Measurements from ENCODE around the gene RITA1.

The RITA1 gene

GRCh38 chr12:113174461-113175384 is 10.8 kb upstream of the RITA1 start:
- peak in 1 of 2 experiments; percentile 88 for DNase-seq (ENCODE audit: low spot score in 2 of 2)
- H3K36me3 ChIP-seq (replicated peaks) = peaks cover 87% of the 10 kb centered on the region

DNA sequence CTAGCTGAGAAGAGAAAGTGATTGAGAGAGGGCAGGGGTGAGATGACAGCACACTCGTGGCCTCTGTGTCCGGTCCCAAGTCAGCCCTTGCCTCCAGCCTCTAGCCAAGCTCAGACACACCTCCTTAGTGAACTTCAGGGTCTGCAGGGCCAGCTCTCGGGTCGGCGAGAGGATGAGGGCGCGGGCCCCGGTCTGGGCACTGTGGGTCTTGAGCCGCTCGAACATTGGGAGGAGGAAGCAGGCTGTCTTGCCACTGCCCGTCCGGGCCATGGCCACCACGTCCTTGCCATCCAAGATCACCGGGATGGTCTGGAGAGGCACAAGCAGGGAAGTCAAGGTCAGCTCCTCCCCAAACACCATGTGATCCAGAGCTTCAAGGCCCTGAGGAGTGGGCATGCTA is 6.5 kb upstream of the RITA1 start:
- in situ Hi-C loops (cut with MboI; ENCODE audit: low sequenced_read_pairs) = no loop called here
- Histone ChIP-seq H3K4me3 (no peak overlapping the region), H3K36me3 (replicated peaks) (peaks cover 70% of the 10 kb centered on the region), H3K9me3 (no peaks in the 10 kb centered on the region), H3K27me3 (ENCODE audit: low read depth) (no peaks in the 10 kb centered on the region), H3K4me1 (peaks cover 2% of the 10 kb centered on the region; the same call in 1 of the 2 replicates)
- DNase-seq (ENCODE audit: low spot score in 2 of 2) = no peak

More at GRCh38 chr12:113174461-113175384, 10.8 kb upstream of the RITA1 start:
- Histone ChIP-seq H3K4me3 (no peak overlapping the region), H3K9me3 (no peaks in the 10 kb centered on the region), H3K4me1 (no peaks in the 10 kb centered on the region), H3K27me3 (ENCODE audit: low read depth) (no peaks in the 10 kb centered on the region)
- in situ Hi-C loops (cut with MboI; ENCODE audit: low sequenced_read_pairs) = loop anchor here (5.0 kb wide), 1 partner anchor 127 kb away; no protein-coding TSS in a partner anchor

GRCh38 chr12:113180333-113180732 is 5.2 kb upstream of the RITA1 start:
- H3K27me3 ChIP-seq (ENCODE audit: low read depth) = no peaks in the 10 kb centered on the region
- peaks cover 5% of the 10 kb centered on the region; the same call in 1 of the 2 replicates for H3K4me1 ChIP-seq
- H3K9me3 ChIP-seq = no peaks in the 10 kb centered on the region; the same call in 1 of the 2 replicates
- peaks cover 66% of the 10 kb centered on the region for H3K36me3 ChIP-seq (replicated peaks)
- in situ Hi-C loops (cut with MboI; ENCODE audit: low sequenced_read_pairs) = no loop called here
- H3K4me3 ChIP-seq = no peak overlapping the region
- no peak for DNase-seq (ENCODE audit: low spot score in 2 of 2)

GRCh38 chr12:113181975-113182374 is 3.5 kb upstream of the RITA1 start:
- in situ Hi-C loops (cut with MboI; ENCODE audit: low sequenced_read_pairs) = no loop called here
- no peak for DNase-seq (ENCODE audit: low spot score in 2 of 2)
- H3K36me3 ChIP-seq (replicated peaks) = peaks cover 57% of the 10 kb centered on the region
- H3K27me3 ChIP-seq (ENCODE audit: low read depth) = no peaks in the 10 kb centered on the region
- H3K4me3 ChIP-seq = no peak overlapping the region
- no peaks in the 10 kb centered on the region; the same call in 1 of the 2 replicates for H3K9me3 ChIP-seq
- peaks cover 12% of the 10 kb centered on the region for H3K4me1 ChIP-seq

DNA sequence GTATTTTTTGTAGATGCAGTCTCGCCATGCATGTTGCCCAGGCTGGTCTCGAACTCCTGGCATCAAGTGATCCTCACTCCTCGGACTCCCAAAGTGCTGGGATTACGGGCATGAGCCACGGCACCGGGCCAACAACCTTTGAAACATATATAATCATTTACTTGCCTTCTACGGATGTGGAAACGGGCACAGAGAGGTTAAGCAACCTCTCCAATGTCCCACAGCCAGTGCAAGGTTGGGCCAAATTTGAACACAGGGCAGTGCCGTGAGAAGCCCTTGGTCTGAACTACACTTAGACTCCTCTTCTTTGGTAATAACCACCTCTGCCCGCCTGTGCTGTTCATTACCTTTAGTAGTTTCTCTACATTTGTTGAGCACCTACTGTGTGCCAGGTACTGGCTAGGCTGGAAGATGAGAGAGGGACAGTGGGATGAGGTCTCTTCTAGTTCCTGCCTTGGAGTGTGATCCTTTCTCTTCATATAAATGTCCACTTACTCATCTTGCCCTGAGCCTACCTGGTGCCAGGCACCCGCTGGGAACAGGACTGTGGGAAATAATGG is 2.4 kb upstream of the RITA1 start:
- DNase-seq (ENCODE audit: low spot score in 2 of 2) = no peak
- Histone ChIP-seq H3K36me3 (replicated peaks) (peaks cover 46% of the 10 kb centered on the region), H3K9me3 (no peaks in the 10 kb centered on the region; the same call in 1 of the 2 replicates), H3K27me3 (ENCODE audit: low read depth) (no peaks in the 10 kb centered on the region), H3K4me1 (peaks cover 12% of the 10 kb centered on the region), H3K4me3 (no peak overlapping the region)
- in situ Hi-C loops (cut with MboI; ENCODE audit: low sequenced_read_pairs) = no loop called here

DNA sequence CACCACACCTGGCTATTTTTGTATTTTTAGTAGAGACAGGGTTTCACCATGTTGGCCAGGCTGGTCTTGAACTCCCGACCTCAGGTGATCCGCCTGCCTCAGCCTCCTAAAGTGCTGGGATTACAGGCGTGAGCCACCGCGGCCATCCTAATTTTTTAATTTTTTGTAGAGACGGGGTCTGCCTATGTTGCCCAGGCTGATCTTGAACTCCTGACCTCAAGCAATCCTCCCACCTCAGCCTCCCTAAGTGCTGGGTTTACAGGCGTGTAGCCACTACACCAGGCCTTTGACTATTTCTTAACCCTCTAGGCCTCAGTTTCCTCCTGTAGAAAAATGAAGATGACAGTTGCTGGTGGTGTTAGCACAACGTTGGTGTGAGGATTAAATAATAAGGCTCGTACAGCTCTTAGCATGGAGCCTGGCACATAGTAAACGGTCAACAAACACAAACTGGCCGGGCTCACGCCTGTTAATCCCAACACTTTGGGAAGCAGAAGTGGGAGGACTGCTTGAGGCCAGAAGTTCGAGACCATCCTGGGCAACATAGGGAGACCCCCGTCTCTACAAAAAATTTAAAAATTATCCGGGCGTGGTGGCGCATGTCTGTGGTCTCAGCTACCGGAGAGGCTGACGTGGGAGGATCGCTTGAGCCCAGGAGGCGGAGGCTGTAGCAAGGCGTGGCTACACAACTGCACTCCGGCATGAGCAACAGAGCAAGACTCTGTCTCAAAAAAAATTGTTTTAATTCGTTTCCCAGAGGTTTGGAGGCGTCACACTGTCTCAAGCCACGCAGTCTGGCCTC is 1.2 kb upstream of the RITA1 start:
- no peak for DNase-seq (ENCODE audit: low spot score in 2 of 2)
- Histone ChIP-seq H3K4me1 (peaks cover 12% of the 10 kb centered on the region), H3K27me3 (ENCODE audit: low read depth) (no peaks in the 10 kb centered on the region), H3K4me3 (peak overlapping the region; percentile 99), H3K9me3 (no peaks in the 10 kb centered on the region; the same call in 1 of the 2 replicates), H3K36me3 (replicated peaks) (peaks cover 39% of the 10 kb centered on the region)
- in situ Hi-C loops (cut with MboI; ENCODE audit: low sequenced_read_pairs) = no loop called here

GRCh38 chr12:113184900-113185179 is 681 bp upstream of the RITA1 start:
- peak overlapping the region; percentile 99 for H3K4me3 ChIP-seq
- H3K4me1 ChIP-seq = peaks cover 12% of the 10 kb centered on the region
- DNase-seq (ENCODE audit: low spot score in 2 of 2) = peak; percentile 87 to 94
- peaks cover 35% of the 10 kb centered on the region for H3K36me3 ChIP-seq (replicated peaks)
- H3K9me3 ChIP-seq = no peaks in the 10 kb centered on the region; the same call in 1 of the 2 replicates
- in situ Hi-C loops (cut with MboI; ENCODE audit: low sequenced_read_pairs) = no loop called here
- no peaks in the 10 kb centered on the region for H3K27me3 ChIP-seq (ENCODE audit: low read depth)

GRCh38 chr12:113186033-113186365 is 478 bp downstream of the RITA1 start:
- peaks cover 13% of the 10 kb centered on the region for H3K4me1 ChIP-seq
- peak overlapping the region; percentile 99 for H3K4me3 ChIP-seq

GRCh38 chr12:113186666-113187325 is 1.3 kb downstream of the RITA1 start:
- H3K36me3 ChIP-seq (replicated peaks) = peaks cover 37% of the 10 kb centered on the region
- no peaks in the 10 kb centered on the region; the same call in 1 of the 2 replicates for H3K9me3 ChIP-seq
- in situ Hi-C loops (cut with MboI; ENCODE audit: low sequenced_read_pairs) = no loop called here
- peak overlapping the region; percentile 99 for H3K4me3 ChIP-seq
- DNase-seq (ENCODE audit: low spot score in 2 of 2) = no peak
- peaks cover 18% of the 10 kb centered on the region for H3K4me1 ChIP-seq
- no peaks in the 10 kb centered on the region for H3K27me3 ChIP-seq (ENCODE audit: low read depth)

More at GRCh38 chr12:113186033-113186365, 478 bp downstream of the RITA1 start:
- Histone ChIP-seq H3K27me3 (ENCODE audit: low read depth) (no peaks in the 10 kb centered on the region), H3K9me3 (no peaks in the 10 kb centered on the region; the same call in 1 of the 2 replicates), H3K36me3 (replicated peaks) (peaks cover 30% of the 10 kb centered on the region)
- DNase-seq (ENCODE audit: low spot score in 2 of 2) = peak in 1 of 2 experiments; percentile 14
- in situ Hi-C loops (cut with MboI; ENCODE audit: low sequenced_read_pairs) = no loop called here

DNA sequence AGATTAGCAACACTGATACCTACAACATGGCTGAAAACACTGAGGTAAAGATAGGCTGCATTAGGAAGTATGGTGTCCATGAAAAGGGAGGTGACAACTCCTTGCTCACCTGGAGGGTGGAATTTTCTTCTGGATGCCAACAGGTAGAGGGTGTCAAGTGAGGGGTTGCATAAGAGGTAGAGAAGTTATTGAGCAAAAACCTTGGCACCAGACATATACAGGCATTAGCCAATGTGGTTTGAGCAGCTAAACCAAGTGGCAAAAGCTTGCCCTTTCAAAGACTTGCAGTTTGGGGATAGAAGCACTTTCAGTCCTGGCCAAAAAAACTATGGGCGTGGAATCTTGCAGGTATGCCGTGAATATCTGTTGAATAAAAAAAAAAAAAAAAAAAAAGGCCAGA is 3.8 kb downstream of the RITA1 start:
- peaks cover 22% of the 10 kb centered on the region for H3K4me1 ChIP-seq
- in situ Hi-C loops (cut with MboI; ENCODE audit: low sequenced_read_pairs) = no loop called here
- H3K27me3 ChIP-seq (ENCODE audit: low read depth) = no peaks in the 10 kb centered on the region
- no peaks in the 10 kb centered on the region; the same call in 1 of the 2 replicates for H3K9me3 ChIP-seq
- H3K4me3 ChIP-seq = no peak overlapping the region
- H3K36me3 ChIP-seq (replicated peaks) = peaks cover 31% of the 10 kb centered on the region
- no peak for DNase-seq (ENCODE audit: low spot score in 2 of 2)

- in situ Hi-C loops (cut with MboI; ENCODE audit: low sequenced_read_pairs) = no loop called here
- DNase-seq (ENCODE audit: low spot score in 2 of 2) = peak; percentile 55 to 68
- peaks cover 28% of the 10 kb centered on the region for H3K36me3 ChIP-seq (replicated peaks)
- H3K4me1 ChIP-seq = peaks cover 21% of the 10 kb centered on the region
- no peak overlapping the region for H3K4me3 ChIP-seq
- H3K27me3 ChIP-seq (ENCODE audit: low read depth) = no peaks in the 10 kb centered on the region
- no peaks in the 10 kb centered on the region for H3K9me3 ChIP-seq
These were observed 5.2 kb downstream of the RITA1 start for GRCh38 chr12:113190761-113191160.

- no peak for DNase-seq (ENCODE audit: low spot score in 2 of 2)
- Histone ChIP-seq H3K27me3 (ENCODE audit: low read depth) (no peaks in the 10 kb centered on the region), H3K4me3 (no peak overlapping the region), H3K36me3 (replicated peaks) (peaks cover 28% of the 10 kb centered on the region), H3K4me1 (peaks cover 19% of the 10 kb centered on the region), H3K9me3 (no peaks in the 10 kb centered on the region)
- in situ Hi-C loops (cut with MboI; ENCODE audit: low sequenced_read_pairs) = no loop called here
These were observed 5.7 kb downstream of the RITA1 start for GRCh38 chr12:113191227-113191626.

DNA sequence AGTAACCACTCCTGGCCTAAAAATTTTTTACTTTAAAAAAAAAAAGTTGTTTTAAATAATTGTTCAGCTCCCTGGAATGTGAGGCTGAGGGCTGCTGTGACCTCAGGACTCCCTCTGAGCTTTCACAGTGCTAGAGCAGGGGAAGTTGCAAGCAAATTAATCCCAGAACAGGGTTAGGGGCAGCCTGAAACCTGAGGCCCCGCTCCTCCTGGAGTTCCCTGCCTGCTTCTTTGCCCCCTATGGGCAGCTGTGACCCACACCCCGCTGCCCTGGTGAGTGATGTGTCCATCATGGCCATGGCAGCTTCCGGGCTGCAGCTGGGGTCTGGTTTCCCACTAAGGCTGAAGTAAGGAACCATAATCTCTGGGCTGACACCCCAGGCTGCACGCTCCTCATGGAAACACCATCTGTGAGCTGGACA is 9.5 kb downstream of the RITA1 start:
- in situ Hi-C loops (cut with MboI; ENCODE audit: low sequenced_read_pairs) = no loop called here
- Histone ChIP-seq H3K4me1 (peaks cover 14% of the 10 kb centered on the region), H3K36me3 (replicated peaks) (peaks cover 22% of the 10 kb centered on the region), H3K9me3 (no peaks in the 10 kb centered on the region), H3K27me3 (ENCODE audit: low read depth) (no peaks in the 10 kb centered on the region), H3K4me3 (no peak overlapping the region)
- no peak for DNase-seq (ENCODE audit: low spot score in 2 of 2)
